CD4-positive, alpha-beta memory T cell (primary cell): ENCODE data around the gene NNMT. TPM values are rescaled to one million over a fixed set of nuclear protein-coding genes. Genes with fewer than 3 reads are reported as not detected.

Experiments used
- CTCF ChIA-PET: fragments of 350-600 bp; sonication (Branson Sonifier 250); formaldehyde crosslinking; loops from one replicate; lab custom pipeline; 2021; ENCODE audit warnings: inconsistent platforms; ENCODE audit not compliant: partially characterized antibody; lab: Charles Lee
- POLR2A ChIA-PET: fragments of 350-600 bp; sonication (Branson Sonifier 250); formaldehyde crosslinking; loops from one replicate; lab custom pipeline; 2021; ENCODE audit not compliant: partially characterized antibody; lab: Charles Lee
- DNase-seq, 5 donors: peaks; one replicate each; pipeline versions ENCODE4 v3.0.0 to v3.0.0-alpha.2; 2020 to 2022; ENCODE audit warnings: mixed read lengths in 1 of 5
- H3K27ac ChIP-seq: one replicate; pipeline ENCODE4 v1.7.0; 2013; ENCODE audit warnings: low read depth, low read length
- H3K27me3 ChIP-seq: 2 replicates; pipeline ENCODE4 v1.7.0; 2013; ENCODE audit warnings: mild to moderate bottlenecking, low read length, moderate library complexity; ENCODE audit not compliant: insufficient read depth
- H3K36me3 ChIP-seq: 2 replicates; pipeline ENCODE4 v1.7.0; 2013; ENCODE audit warnings: mild to moderate bottlenecking, low read length, moderate library complexity; ENCODE audit not compliant: insufficient read depth
- H3K4me1 ChIP-seq: 2 replicates; pipeline ENCODE4 v1.7.0; 2013; ENCODE audit warnings: mild to moderate bottlenecking, low read length, moderate library complexity; ENCODE audit not compliant: insufficient read depth
- H3K4me3 ChIP-seq, 2 donors: one replicate each; pipeline ENCODE4 v1.7.0; 2013; ENCODE audit warnings: low read length in 2 of 2, mild to moderate bottlenecking in 1 of 2
- H3K9me3 ChIP-seq, 2 donors: one replicate each; pipeline ENCODE4 v1.7.0; 2013; ENCODE audit warnings: low read length in 2 of 2, control low read depth in 1 of 2; ENCODE audit not compliant: control insufficient read depth in 1 of 2
- H3K27ac Mint-ChIP-seq, 7 donors: one replicate each; pipeline ENCODE4 v1.8.0; 2020 to 2021; ENCODE audit warnings: mixed read lengths in 7 of 7, mild to moderate bottlenecking in 6 of 7, inconsistent platforms in 3 of 7, moderate library complexity in 3 of 7
- H3K27me3 Mint-ChIP-seq, 2 donors: one replicate each; pipeline ENCODE4 v1.8.0; 2020 to 2021; ENCODE audit warnings: mixed read lengths in 2 of 2
- H3K36me3 Mint-ChIP-seq, 2 donors: one replicate each; pipeline ENCODE4 v1.8.0; 2020 to 2021; ENCODE audit warnings: mixed read lengths in 2 of 2, inconsistent platforms in 1 of 2, mild to moderate bottlenecking in 1 of 2
- H3K4me1 Mint-ChIP-seq, 4 donors: one replicate each; pipeline ENCODE4 v1.8.0; 2020 to 2021; ENCODE audit warnings: mixed read lengths in 4 of 4, mild to moderate bottlenecking in 1 of 4
- H3K4me3 Mint-ChIP-seq, 8 donors: one replicate each; pipeline ENCODE4 v1.8.0; 2020 to 2021; ENCODE audit warnings: mixed read lengths in 8 of 8, mild to moderate bottlenecking in 7 of 8, moderate library complexity in 6 of 8, inconsistent platforms in 3 of 8
- H3K9me3 Mint-ChIP-seq, 8 donors: one replicate each; pipeline ENCODE4 v1.8.0; 2020 to 2021; ENCODE audit warnings: mixed read lengths in 8 of 8, mild to moderate bottlenecking in 5 of 8, inconsistent platforms in 3 of 8, moderate library complexity in 1 of 8
- intact Hi-C: fragments of 100-400 bp; cut with micrococcal nuclease; formaldehyde crosslinking; loops from one replicate; pipeline ENCODE4 v1.15.1; 2023
- polyA plus RNA-seq, 2 donors: library from polyadenylated mRNA; unstranded; fragments of 300-500 nt; fragmentation: Illumina TruSeq; gene quantifications; one replicate each; pipeline ENCODE4 v1.2.3, GENCODE V29; 2021
- total RNA-seq, 2 experiments: library from RNA; stranded (reverse); gene quantifications; one replicate each; pipeline ENCODE4 v1.2.3, GENCODE V29; 2021

NNMT gene
- total and polyA plus RNA-seq, 4 experiments from 2014 or later: not detected

DNA sequence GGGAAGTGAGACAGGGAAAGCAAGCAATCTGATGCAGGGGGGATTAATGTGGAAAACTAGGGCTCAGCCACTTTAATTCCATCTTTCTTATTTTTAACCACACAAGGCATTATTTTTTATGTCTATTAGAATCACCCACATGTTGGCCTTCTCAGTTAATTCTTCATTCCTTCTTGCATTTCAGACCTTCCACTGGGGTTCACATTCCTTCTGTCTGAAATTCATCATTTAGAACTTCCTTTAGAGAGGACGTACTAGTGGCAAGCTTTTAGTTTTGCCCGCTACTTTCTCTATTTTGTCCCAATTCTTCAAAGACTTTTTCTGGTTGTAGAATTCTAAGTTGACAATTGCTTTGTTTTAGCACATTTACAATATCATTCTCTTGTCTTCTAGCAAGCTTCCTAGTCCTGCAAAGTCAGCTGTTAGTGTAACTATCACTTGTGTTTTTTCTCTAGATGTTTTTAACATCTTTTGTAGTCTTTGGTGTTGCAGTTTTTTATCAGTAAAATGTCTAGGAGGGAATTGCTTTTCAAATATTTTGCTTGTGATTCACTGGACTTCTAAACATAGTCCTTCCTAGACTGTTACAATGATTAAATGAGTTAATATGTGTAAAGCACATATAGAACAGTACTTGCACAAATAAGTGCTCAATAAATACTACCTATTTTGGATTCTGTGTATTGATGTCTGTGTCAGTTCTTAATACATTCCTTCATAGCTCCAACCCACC is 5.5 kb upstream of the NNMT start:
- H3K27ac Mint-ChIP-seq: no peak overlapping the region
- ChIA-PET CTCF (interaction anchor here (1.5 kb wide), 1 partner anchor 30 kb away, joined by 3 read pairs; no protein-coding TSS in a partner anchor), POLR2A (no interaction called here)
- H3K36me3 Mint-ChIP-seq: no peaks in the 10 kb centered on the region
- no peaks in the 10 kb centered on the region for H3K36me3 ChIP-seq
- H3K27ac ChIP-seq: no peak overlapping the region
- H3K4me3 ChIP-seq: no peak overlapping the region
- H3K9me3 Mint-ChIP-seq: no peaks in the 10 kb centered on the region
- H3K4me3 Mint-ChIP-seq: no peak overlapping the region
- no peaks in the 10 kb centered on the region for H3K4me1 Mint-ChIP-seq
- no peaks in the 10 kb centered on the region for H3K9me3 ChIP-seq
- no peak for DNase-seq
- peaks cover 4 to 8% of the 10 kb centered on the region in 2 donors for H3K27me3 Mint-ChIP-seq
- intact Hi-C loops: no loop called here
- no peaks in the 10 kb centered on the region for H3K27me3 ChIP-seq
- H3K4me1 ChIP-seq: no peaks in the 10 kb centered on the region

DNA sequence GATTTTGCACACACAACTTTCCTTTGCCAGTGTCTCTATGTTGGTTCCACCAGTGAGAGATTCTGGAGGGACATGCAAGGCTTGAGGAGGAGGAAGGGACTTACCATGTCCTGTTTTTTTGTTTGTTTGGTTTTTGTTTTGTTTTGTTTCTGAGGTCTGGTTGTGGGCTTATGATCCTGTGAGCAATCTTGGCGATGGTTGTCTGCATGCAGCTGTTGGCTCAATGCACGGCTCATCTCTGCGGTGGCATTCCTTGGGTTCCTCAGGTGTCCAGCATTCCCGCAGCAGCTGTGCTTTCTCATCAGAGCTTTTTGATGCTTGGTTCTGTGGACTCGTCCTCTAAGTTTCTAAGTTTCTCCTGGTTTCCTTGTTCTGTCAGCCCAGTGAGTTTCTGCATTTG is 4.8 kb upstream of the NNMT start:
- Mint-ChIP-seq H3K27me3 (peaks cover 4 to 11% of the 10 kb centered on the region in 2 donors), H3K4me1 (no peaks in the 10 kb centered on the region), H3K4me3 (no peak overlapping the region), H3K36me3 (no peaks in the 10 kb centered on the region), H3K9me3 (no peaks in the 10 kb centered on the region), H3K27ac (no peak overlapping the region)
- no peaks in the 10 kb centered on the region for H3K4me1 ChIP-seq
- intact Hi-C loops: no loop called here
- H3K27me3 ChIP-seq: no peaks in the 10 kb centered on the region
- POLR2A ChIA-PET: no interaction called here
- no peak overlapping the region for H3K4me3 ChIP-seq
- DNase-seq: no peak
- CTCF ChIA-PET: interaction anchor here (1.5 kb wide), 1 partner anchor 29 kb away, joined by 3 read pairs; no protein-coding TSS in a partner anchor
- H3K27ac ChIP-seq: no peak overlapping the region
- no peaks in the 10 kb centered on the region for H3K36me3 ChIP-seq
- no peaks in the 10 kb centered on the region for H3K9me3 ChIP-seq

DNA sequence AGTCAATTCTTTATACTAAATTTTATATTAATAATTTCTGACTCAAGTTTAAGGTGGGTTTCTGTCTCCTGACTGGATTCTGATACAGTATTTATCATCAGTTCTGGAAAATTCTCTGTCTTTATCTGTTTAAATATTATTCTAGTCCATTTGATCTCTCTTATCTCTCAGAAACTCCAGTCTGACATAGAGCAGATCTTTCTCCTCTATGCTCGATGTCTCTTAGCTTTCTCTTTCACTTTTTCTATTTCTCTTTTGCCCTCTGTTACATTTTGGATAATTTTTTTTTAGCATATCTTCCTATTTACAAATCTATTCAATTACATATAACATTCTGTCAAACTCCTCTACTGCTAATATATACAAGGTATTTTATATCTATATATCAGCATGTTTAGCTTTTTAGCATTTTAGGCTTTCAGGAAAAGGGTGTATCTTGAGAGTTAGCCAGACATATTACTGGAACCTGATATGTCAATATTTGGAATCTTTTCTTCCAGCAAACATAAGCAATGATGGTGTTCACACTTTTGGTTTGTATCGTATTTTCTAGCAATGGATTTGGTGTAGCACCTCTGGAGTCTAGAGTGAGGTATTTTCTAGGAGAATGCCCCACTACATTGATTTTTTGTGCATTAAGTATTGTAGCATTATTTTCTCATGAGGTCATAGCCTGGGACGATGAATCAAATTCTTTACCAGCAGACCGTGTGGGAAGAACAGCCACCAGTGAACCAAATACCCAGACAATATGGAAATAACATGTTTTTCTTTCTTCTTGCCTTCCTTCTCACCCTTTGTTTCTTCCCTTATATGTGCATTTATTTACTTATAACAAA is 4.1 kb upstream of the NNMT start:
- Mint-ChIP-seq H3K9me3 (no peaks in the 10 kb centered on the region), H3K4me1 (no peaks in the 10 kb centered on the region), H3K27ac (no peak overlapping the region), H3K27me3 (peaks cover 4 to 11% of the 10 kb centered on the region in 2 donors), H3K4me3 (peak overlapping the region in 1 of 8 donors; percentile 10), H3K36me3 (no peaks in the 10 kb centered on the region)
- no peaks in the 10 kb centered on the region for H3K9me3 ChIP-seq
- H3K4me3 ChIP-seq: no peak overlapping the region
- ChIA-PET POLR2A (no interaction called here), CTCF (interaction anchor here (0.5 kb wide), 1 partner anchor 277 kb away, joined by 3 read pairs; no protein-coding TSS in a partner anchor)
- no peak for DNase-seq
- intact Hi-C loops: no loop called here
- H3K27ac ChIP-seq: no peak overlapping the region
- H3K36me3 ChIP-seq: no peaks in the 10 kb centered on the region
- H3K27me3 ChIP-seq: no peaks in the 10 kb centered on the region
- no peaks in the 10 kb centered on the region for H3K4me1 ChIP-seq

DNA sequence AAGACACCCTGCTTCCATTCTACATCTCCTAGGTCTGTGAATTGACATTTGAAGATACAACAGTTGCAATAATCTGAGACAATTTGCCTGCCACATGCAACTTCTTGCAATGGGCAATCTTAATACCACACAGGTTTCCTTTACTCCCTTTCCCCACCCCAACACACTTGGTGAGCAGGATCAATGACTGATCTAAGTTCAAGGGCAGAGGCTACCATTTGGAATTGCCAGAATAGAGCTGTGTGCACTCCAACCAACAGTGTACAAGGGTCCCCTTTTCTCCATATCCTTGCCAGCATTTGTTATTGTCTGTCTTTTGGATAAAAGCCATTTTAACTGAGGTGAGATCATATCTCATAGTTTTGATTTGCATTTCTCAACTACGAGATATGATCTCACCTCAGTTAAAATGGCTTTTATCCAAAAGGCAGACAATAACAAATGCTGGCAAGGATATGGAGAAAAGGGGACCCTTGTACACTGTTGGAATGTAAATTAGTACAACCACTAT is 2.9 kb upstream of the NNMT start:
- H3K27me3 Mint-ChIP-seq: peaks cover 7 to 10% of the 10 kb centered on the region in 2 donors
- no peak for DNase-seq
- peaks cover 0 to 2% of the 10 kb centered on the region in 2 donors for H3K36me3 Mint-ChIP-seq
- Histone ChIP-seq H3K4me3 (no peak overlapping the region), H3K36me3 (no peaks in the 10 kb centered on the region), H3K4me1 (no peaks in the 10 kb centered on the region), H3K27ac (no peak overlapping the region), H3K27me3 (no peaks in the 10 kb centered on the region), H3K9me3 (no peaks in the 10 kb centered on the region)
- peaks cover 0 to 3% (median 0%) of the 10 kb centered on the region in 8 donors for H3K9me3 Mint-ChIP-seq
- CTCF ChIA-PET: no interaction called here
- no peak overlapping the region for H3K27ac Mint-ChIP-seq
- intact Hi-C loops: no loop called here
- H3K4me3 Mint-ChIP-seq: no peak overlapping the region
- H3K4me1 Mint-ChIP-seq: no peaks in the 10 kb centered on the region
- POLR2A ChIA-PET: no interaction called here

DNA sequence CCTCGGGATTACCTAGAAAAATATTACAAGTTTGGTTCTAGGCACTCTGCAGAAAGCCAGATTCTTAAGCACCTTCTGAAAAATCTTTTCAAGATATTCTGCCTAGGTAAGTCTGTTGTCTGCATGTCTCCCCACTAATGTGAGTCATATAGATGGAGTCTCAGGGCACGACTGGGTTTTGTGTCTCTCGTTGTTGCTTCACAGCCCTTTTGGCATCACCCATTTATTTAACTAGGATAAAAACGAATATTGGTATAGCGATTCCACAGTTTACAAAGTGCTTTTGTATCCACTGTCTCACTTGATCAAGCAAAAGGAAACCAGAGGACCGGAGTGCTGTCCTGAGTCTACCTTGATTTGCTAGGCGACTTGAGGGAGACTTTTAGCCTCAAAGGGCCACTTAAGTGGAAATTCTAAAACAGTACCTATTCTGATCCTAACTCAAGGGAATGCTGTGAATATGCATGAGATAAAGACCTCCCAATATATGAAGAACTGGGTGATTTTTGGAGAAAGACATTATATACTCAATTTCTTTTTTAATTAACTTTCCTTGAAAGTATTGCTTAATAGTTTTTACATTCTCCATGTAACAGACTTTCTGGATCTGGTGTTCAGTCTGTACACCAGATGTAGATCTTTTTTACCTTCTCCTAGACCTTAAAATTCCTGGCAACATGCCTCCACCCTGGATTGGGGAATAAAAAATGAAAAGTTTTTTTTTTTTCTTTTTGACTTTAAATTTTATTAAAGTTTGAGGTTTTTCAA is 590 bp downstream of the NNMT start:
- POLR2A ChIA-PET: no interaction called here
- peaks cover 7 to 13% of the 10 kb centered on the region in 2 donors for H3K27me3 Mint-ChIP-seq
- CTCF ChIA-PET: no interaction called here
- H3K36me3 ChIP-seq: no peaks in the 10 kb centered on the region
- H3K9me3 ChIP-seq: no peaks in the 10 kb centered on the region
- H3K27ac Mint-ChIP-seq: no peak overlapping the region
- DNase-seq: no peak
- H3K4me3 ChIP-seq: no peak overlapping the region
- H3K4me1 Mint-ChIP-seq: no peaks in the 10 kb centered on the region
- H3K27me3 ChIP-seq: no peaks in the 10 kb centered on the region
- intact Hi-C loops: no loop called here
- no peaks in the 10 kb centered on the region for H3K4me1 ChIP-seq
- no peak overlapping the region for H3K27ac ChIP-seq
- H3K36me3 Mint-ChIP-seq: peaks cover 2 to 3% of the 10 kb centered on the region in 2 donors
- H3K4me3 Mint-ChIP-seq: no peak overlapping the region
- peaks cover 0 to 21% (median 10%) of the 10 kb centered on the region in 8 donors for H3K9me3 Mint-ChIP-seq

DNA sequence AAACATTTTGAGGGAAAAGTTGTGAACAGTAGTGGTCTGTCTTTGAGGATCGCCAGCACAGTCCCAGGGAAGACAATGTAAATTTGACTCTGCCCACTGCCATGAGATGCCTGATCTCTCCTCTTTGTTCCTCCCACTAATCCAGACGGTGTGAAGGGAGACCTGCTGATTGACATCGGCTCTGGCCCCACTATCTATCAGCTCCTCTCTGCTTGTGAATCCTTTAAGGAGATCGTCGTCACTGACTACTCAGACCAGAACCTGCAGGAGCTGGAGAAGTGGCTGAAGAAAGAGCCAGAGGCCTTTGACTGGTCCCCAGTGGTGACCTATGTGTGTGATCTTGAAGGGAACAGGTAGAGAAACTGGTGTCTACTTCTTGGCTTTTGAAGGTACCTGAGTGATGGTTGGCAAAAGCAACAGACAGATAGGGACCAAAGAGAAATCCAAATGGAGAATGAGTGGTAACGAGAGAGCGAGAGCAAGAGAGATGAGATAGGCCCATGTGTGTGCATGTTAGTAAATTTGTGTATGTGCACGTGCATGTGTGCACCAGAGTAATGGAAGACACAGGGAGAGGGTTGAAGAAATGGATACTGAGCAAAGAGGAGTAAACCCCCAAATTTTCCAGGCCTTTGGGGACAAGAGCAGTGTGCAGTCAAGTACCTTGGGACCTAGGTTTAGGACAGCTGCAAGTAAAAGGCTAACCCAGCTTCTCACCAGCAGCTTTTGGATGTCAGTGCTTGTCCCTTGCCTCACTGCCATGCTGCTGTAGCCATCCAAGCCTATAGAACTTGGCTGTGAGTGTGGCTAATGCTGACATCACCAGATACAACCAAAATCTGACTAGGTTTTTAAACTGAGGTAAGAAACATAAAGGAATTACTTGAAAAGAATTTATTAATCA is 1.9 kb downstream of the NNMT start:
- peaks cover 5 to 15% of the 10 kb centered on the region in 2 donors for H3K27me3 Mint-ChIP-seq
- no peak overlapping the region for H3K4me3 Mint-ChIP-seq
- ChIA-PET POLR2A (no interaction called here), CTCF (no interaction called here)
- no peak for DNase-seq
- intact Hi-C loops: no loop called here
- H3K9me3 Mint-ChIP-seq: peaks cover 0 to 24% (median 11%) of the 10 kb centered on the region in 8 donors
- H3K4me3 ChIP-seq: no peak overlapping the region
- no peaks in the 10 kb centered on the region for H3K4me1 ChIP-seq
- H3K27me3 ChIP-seq: no peaks in the 10 kb centered on the region
- H3K9me3 ChIP-seq: no peaks in the 10 kb centered on the region
- H3K4me1 Mint-ChIP-seq: no peaks in the 10 kb centered on the region
- H3K27ac Mint-ChIP-seq: no peak overlapping the region
- peaks cover 2 to 3% of the 10 kb centered on the region in 2 donors for H3K36me3 Mint-ChIP-seq
- H3K36me3 ChIP-seq: no peaks in the 10 kb centered on the region
- no peak overlapping the region for H3K27ac ChIP-seq
